Large intestine (tissue), 3 donors: ENCODE measurements around the gene MALL. TPM values are rescaled to one million over a fixed set of nuclear protein-coding genes. Genes with fewer than 3 reads are reported as not detected.
"Not testable (repeated sequence)": the region's sequence is repeated elsewhere in the genome, so short reads cannot be mapped to it uniquely, and the experiment has no call there.

ENCODE experiments used
- DNase-seq, 2 donors: peaks; one replicate each; pipeline versions ENCODE4 v3.0.0 to v3.0.0-alpha.2; 2013
- H3K27ac ChIP-seq: one replicate; pipeline ENCODE4 v1.5.1; 2013; ENCODE audit warnings: low read length
- H3K27me3 ChIP-seq: 2 replicates; pipeline ENCODE4 v1.6.1; 2013; ENCODE audit warnings: low read length; ENCODE audit not compliant: control insufficient read depth, insufficient read depth
- H3K36me3 ChIP-seq: 2 replicates; pipeline ENCODE4 v1.6.1; 2013; ENCODE audit warnings: low read length; ENCODE audit not compliant: control insufficient read depth, insufficient read depth
- H3K4me1 ChIP-seq: one replicate; pipeline ENCODE4 v1.6.1; 2013; ENCODE audit warnings: low read length; ENCODE audit not compliant: control insufficient read depth, insufficient read depth
- H3K4me3 ChIP-seq: one replicate; pipeline ENCODE4 v1.5.1; 2013; ENCODE audit warnings: low read length
- H3K9me3 ChIP-seq: one replicate; pipeline ENCODE4 v1.6.1; 2013; ENCODE audit warnings: mild to moderate bottlenecking, low read depth, low read length, moderate library complexity; ENCODE audit not compliant: control insufficient read depth
- WGBS: methylation state at CpG from one replicate; pipeline ENCODE4 v1.1.5; 2013; ENCODE audit warnings: low lambda C conversion rate; ENCODE audit not compliant: insufficient coverage; 5-methylcytosine and 5-hydroxymethylcytosine counted together
- polyA plus RNA-seq: library from polyadenylated mRNA; unstranded; fragments of 120-200 nt; gene quantifications from one replicate; pipeline ENCODE4 v1.2.1, GENCODE V29; 2013

MALL gene
- polyA plus RNA-seq, 1 donor = 147 TPM

DNA sequence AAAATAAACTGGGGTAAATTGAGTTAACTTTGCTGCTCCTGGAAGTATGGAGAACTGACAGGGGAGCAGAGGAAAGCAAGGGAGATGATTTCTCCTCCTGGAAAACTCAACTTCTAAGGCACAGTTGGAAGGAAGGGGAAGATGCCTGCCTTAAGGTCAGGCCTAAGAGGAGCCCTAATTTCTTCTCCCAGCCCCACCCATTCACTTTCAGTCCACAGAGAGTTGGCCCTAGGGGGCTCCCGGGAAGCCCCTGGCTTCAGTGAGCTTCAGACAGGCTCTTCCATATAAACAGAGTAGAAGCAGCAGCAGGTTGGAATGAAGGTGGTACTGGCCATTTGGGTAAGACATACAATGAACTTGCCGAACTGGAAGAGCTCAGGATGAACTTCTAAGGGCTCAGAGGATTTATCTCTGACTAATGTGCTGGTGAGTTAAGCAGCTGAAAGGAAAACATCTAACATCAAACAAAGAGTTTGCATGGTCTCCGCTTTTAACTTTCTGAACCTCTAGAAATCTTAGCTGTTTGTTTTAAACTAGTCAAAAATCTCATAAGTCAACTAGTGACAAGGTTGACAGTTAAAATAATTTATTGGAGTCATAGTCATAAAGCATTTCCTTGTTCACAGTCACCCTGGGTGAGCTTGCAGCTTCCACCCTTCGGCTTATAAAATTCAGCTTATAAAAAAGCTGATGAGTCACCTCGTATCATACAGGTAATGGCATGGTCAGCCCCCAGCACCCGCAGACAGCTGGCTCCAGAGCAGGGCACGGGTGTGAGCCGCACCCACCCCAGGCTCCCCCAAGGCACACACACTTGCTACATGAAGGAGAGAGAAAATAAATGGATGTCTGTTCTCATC lies 9.8 kb downstream of the MALL start:
- H3K36me3 ChIP-seq = peaks cover 11% of the 10 kb centered on the region
- peak overlapping the region; percentile 91 for H3K27ac ChIP-seq
- no peak overlapping the region for H3K4me3 ChIP-seq
- peak; percentile 75 to 90 for DNase-seq
- H3K9me3 ChIP-seq = no peaks in the 10 kb centered on the region
- no peaks in the 10 kb centered on the region for H3K27me3 ChIP-seq
- peaks cover 76% of the 10 kb centered on the region for H3K4me1 ChIP-seq
- no CpG with 5 or more reads among the region's 8 CpGs for WGBS

DNA sequence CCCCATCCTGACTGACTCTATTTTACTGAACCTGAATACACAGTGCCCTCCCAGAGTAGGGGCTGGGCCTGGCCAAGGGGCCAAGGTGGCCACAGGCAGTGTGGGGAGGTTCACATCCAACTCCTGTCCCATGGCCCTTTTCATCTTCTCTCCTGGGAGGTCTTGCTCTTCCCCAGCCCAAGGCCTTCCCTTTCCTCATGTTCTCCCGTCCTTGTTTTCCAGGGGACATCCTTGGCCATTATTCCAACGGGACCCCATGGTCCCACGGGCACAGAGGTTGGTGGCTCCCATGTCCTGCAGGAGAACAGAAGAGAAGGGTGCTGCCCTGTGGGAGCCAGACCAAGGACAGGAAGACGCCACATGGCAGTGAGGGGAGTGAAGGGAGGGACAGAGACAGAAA lies 10.4 kb downstream of the MALL start:
- DNase-seq = no peak
- Histone ChIP-seq H3K27me3 (no peaks in the 10 kb centered on the region), H3K36me3 (peaks cover 11% of the 10 kb centered on the region), H3K4me1 (peaks cover 79% of the 10 kb centered on the region), H3K27ac (peak overlapping the region; percentile 91), H3K9me3 (no peaks in the 10 kb centered on the region), H3K4me3 (no peak overlapping the region)
- 100% methylated on average over 3 of the region's 4 CpGs for WGBS

DNA sequence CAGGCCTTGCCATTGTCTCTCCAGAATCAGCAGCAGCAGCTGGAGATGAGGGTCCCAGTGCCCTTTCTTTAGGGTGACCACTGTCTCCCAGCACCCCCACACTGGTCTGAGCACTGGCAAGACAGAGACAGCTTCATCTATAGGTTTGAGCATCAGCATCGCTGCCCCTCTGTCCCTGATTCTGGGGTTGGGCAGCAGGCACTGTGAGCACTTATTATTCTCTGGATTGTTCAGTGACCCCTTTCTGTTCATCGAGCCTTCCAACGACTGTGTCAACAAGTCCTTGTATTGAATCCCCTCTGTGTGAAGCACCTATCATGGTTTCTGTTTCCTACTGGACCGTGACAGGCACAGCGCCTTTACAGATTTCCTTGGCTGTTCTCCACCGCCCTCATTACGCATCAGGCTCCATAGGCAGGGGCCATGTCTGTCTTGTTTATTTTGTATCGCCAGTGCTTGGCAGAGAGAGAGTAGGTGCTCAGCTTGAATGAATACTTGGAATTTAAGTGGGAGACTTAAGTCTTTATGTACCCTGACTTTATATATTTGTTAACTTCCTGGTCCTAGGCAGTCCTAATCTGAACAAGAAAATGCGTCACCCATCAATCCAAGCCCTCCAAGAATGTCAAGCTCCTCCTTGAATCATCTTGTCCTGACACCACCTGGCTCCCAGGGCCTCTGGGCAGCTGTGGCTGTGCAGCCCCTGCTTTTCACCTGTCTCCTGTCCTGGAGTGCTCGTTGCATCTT lies 11.4 kb downstream of the MALL start:
- no peak for DNase-seq
- H3K27ac ChIP-seq = peak overlapping the region; percentile 91
- H3K4me1 ChIP-seq = peaks cover 79% of the 10 kb centered on the region
- WGBS = no CpG with 5 or more reads among the region's 10 CpGs
- H3K9me3 ChIP-seq = no peaks in the 10 kb centered on the region
- peaks cover 17% of the 10 kb centered on the region for H3K36me3 ChIP-seq
- H3K27me3 ChIP-seq = no peaks in the 10 kb centered on the region
- no peak overlapping the region for H3K4me3 ChIP-seq

DNA sequence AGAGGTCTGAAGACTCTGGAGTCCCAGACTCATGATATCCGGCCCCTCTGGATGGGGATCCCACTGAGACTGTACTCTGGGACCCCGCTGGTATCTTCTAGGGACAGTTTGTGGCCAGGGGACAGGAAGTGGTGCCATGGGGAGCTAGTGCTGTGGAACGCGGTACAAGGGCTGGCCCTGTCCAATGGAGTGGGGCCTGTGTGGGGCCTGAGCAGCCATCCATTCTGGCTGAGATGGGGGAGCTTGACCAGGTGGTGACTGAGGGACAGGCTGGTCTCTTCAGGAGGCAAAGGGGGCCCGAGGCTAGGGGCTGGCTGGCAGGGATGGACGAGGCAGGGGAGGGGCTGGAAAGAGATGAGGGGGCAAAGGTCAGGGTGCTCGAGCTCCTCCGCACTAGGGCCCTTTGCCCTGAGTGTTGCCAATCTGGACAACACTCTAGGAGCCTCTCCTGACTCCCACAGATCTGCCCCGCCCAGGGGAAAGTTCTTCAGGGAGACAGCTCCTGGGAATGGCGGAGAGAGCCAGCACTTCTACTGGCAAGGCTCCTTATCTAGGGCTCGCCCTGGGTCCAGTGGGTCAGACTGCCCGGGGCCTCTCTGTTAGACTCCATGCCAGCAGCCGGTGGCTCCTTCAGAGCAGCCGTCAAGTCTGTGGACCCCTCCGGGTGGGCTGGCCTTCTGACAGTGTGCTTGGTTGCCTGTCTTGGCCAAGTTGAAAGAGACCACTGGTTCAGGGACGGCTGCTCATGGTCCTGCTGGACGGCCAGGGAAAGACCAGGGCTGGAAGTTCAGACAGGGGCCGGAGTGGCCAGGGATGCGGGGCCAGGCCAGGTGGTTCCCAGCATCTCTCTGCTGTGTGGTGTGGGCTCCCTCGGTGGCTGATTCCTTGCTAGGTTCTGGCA lies 12.3 kb downstream of the MALL start:
- H3K4me1 ChIP-seq = peaks cover 74% of the 10 kb centered on the region
- no peaks in the 10 kb centered on the region for H3K27me3 ChIP-seq
- no peaks in the 10 kb centered on the region for H3K9me3 ChIP-seq
- peaks cover 20% of the 10 kb centered on the region for H3K36me3 ChIP-seq
- no CpG with 5 or more reads among the region's 20 CpGs for WGBS
- DNase-seq = peak; percentile 80 to 87
- H3K4me3 ChIP-seq = no peak overlapping the region
- H3K27ac ChIP-seq = peak overlapping the region; percentile 91

DNA sequence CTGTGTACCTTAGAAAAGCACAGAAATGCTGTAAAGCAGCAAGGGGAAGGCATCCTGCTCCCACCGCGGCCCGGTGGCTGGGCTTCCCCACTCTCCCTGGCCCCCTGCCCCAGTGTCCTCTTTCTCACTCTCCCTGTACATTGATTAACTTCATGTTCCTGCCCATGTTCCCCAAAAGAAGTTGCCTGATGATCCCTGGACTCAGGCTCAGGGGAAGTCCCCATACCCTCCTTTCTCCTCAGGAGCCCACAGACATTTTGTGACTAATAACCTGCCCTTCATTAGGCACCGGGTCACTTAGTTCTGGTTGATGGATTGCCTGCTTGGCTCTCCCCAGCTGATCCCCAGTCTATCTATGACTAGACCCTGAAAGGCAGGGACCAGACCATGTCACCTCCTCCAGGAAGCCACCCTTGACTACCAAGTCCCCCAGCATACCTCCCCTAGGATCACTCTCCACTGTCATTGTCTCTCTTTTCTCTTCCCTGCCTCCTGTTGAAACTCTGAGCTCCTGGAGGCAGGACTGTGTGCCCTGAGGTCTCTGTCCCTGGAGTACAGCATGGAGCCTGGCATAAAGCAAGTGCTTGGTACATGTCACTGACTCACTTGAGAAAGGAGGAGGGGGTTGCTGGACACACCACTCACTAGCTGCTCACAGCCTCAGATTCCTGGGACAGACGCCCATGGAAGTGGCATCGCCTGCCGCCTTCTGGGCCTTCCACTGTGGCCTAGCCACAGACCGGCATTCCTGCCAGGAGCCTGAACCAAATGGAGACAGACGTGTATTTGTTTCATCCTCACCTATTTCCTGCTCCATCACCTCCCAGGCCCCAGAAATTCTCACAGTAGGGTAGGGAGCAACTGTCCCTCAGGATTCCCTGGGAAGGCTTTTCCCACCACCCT lies 13.5 kb downstream of the MALL start:
- Histone ChIP-seq H3K4me3 (no peak overlapping the region), H3K36me3 (peaks cover 23% of the 10 kb centered on the region), H3K9me3 (no peaks in the 10 kb centered on the region), H3K27ac (peak overlapping the region; percentile 91), H3K4me1 (peaks cover 65% of the 10 kb centered on the region), H3K27me3 (no peaks in the 10 kb centered on the region)
- WGBS = no CpG with 5 or more reads among the region's 9 CpGs
- peak in 1 of 2 donors; percentile 34 for DNase-seq

DNA sequence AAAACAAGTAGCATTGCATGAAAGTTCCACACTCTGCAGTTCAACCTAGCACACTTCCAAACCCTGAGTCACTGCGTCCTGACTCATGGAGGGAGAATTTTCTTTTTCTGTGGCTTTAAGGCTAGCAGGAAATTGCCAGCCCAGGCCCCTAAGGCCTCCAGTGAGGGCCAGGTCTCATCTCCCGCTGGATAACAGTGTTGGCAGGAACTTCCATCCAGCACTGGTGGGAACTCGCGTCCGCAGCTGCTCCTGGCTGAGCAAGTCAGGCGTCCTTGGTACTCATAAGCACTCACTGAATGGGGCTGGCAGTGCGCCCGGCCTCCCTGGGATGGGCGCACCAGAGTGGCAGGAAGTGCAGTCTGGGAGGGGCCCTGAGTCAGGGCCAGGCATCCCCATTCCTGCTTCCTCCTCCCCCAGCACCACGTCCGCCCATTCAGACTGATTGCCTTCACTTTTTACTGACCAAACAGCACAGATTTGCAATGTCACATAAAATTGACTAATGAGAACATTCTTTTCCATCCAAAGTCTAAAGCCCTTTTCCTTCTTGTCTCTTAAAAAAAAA lies 14.3 kb downstream of the MALL start:
- Histone ChIP-seq H3K27ac (peak overlapping the region; percentile 91), H3K4me3 (no peak overlapping the region), H3K36me3 (peaks cover 23% of the 10 kb centered on the region), H3K27me3 (no peaks in the 10 kb centered on the region), H3K4me1 (peaks cover 57% of the 10 kb centered on the region), H3K9me3 (no peaks in the 10 kb centered on the region)
- peak; percentile 89 to 92 for DNase-seq
- WGBS = no CpG with 5 or more reads among the region's 11 CpGs

DNA sequence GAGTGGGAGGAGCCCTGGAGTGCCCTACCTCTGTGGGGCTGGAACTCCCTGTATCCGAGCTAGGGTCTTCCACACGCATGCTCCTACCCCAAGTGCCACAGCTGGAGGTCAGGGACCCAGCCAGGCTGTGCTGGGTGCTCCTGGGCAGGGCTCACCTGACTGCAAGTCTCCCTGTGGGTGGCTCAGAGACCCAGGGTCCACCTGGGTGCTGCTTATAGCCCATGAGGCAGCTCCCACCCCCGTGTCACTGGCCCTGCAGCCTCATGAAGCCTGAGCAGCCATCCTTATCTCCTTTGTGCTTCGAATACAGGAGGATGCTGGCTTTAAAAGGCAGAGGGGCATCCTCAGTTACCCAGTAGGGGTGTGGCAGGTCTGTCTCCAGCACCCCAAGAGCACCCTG lies 14.7 kb downstream of the MALL start:
- Histone ChIP-seq H3K27ac (peak overlapping the region; percentile 91), H3K4me1 (peaks cover 53% of the 10 kb centered on the region), H3K36me3 (peaks cover 23% of the 10 kb centered on the region)
- no CpG with 5 or more reads among the region's 4 CpGs for WGBS
- H3K9me3 ChIP-seq, DNase-seq, H3K27me3 ChIP-seq, H3K4me3 ChIP-seq: not testable (repeated sequence)

DNA sequence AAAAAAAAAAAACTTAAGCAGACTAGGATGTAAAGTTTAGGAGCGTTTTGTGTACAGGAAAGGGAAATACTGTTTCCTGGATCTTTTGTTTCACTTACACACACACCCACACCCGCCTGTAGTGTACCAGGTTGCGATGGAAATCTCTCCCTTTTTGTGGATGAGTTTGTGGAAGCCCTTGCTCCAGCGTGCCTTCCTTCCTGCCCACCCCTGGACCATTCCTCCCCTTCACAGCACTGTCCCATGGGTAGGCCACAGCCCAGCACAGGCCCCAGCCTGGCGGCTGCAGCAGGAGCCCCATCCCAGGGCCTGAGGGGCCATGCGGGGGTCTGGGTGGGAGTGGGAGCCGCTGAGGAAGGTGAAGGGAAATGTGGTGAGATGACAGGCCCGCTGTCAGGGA lies 15.1 kb downstream of the MALL start:
- no CpG with 5 or more reads among the region's 8 CpGs for WGBS
- no peak for DNase-seq
- Histone ChIP-seq H3K4me1 (peaks cover 49% of the 10 kb centered on the region), H3K27ac (peak overlapping the region; percentile 91), H3K4me3 (no peak overlapping the region), H3K9me3 (no peaks in the 10 kb centered on the region), H3K36me3 (peaks cover 23% of the 10 kb centered on the region), H3K27me3 (no peaks in the 10 kb centered on the region)

DNA sequence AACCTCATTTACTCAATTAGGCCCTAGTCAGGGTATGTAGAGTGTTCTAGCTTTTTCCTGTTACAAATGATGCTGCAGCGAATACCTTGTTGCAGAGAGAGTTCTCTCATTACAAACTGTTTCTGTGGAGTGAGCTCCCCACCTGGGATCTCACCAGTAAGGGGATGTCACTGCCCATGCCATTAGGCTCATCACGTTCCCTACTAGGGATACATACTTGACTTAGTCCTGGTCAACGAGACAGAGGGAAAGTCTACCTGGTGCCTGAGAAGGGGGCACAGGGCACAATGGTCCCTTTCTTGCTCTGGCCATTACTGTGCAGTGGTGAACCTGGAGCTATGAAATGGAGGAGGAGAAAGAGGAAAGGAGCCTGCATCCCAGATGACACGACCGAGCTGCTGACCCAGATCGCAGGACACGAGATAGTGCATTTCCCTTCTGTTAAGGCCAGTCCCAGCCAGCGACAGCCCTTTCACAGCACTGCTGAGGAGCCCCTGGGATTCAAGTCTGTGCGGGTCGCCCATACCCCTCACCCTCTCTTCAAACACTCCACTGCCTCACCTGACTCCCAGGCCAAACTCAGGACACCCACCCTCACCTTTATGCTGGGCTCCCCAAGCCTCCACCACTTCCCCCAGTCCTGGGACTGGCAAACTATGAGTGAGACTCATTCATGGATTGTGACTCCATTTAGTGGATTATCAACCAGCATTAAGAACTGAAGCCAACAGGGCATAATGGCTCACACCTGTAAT lies 16.0 kb downstream of the MALL start:
- 100% methylated on average over 1 of the region's 10 CpGs for WGBS
- no peak overlapping the region for H3K4me3 ChIP-seq
- peaks cover 16% of the 10 kb centered on the region for H3K36me3 ChIP-seq
- peaks cover 41% of the 10 kb centered on the region for H3K4me1 ChIP-seq
- DNase-seq = no peak
- H3K27me3 ChIP-seq = no peaks in the 10 kb centered on the region
- H3K9me3 ChIP-seq = no peaks in the 10 kb centered on the region
- H3K27ac ChIP-seq = no peak overlapping the region
